Measurements from ENCODE around the gene SYCP3.

SYCP3 gene

DNA sequence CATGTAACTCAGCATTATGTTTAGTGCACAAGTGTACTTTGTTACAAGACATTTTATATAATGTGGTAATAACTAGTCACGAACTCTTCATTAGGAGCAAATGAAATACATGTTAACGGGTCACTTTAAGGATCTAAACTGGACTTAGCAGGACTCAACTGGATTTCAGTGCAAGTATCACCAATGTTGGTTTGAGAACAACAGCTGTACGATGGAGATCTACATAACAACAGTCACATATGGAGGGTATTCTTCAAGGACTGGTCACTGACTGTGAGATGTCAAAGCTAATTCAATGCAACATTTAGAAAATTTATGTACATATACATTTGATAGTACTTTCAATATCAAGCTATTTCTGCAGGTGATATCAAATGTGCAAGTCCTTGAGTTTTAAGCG is 22.5 kb upstream of the SYCP3 start:
- DNase-seq (ENCODE audit: low read depth, low spot score) = no peak
- Histone ChIP-seq H3K27ac (ENCODE audit: low read length) (no peak overlapping the region), H3K4me1 (ENCODE audit: control insufficient read depth, insufficient read depth, low read length) (no peaks in the 10 kb centered on the region; the same call in 1 of the 2 replicates), H3K4me3 (ENCODE audit: low read length) (no peak overlapping the region), H3K9me3 (ENCODE audit: control insufficient read depth, insufficient read depth, low read length) (no peaks in the 10 kb centered on the region), H3K27me3 (ENCODE audit: control insufficient read depth, insufficient read depth, low read length) (no peaks in the 10 kb centered on the region), H3K36me3 (ENCODE audit: control insufficient read depth, insufficient read depth, low read length) (peaks cover 2% of the 10 kb centered on the region; the same call in 1 of the 2 replicates)
- no CpG with 5 or more reads among the region's 4 CpGs for whole genome bisulfite sequencing (ENCODE audit: insufficient coverage, insufficient read length)

DNA sequence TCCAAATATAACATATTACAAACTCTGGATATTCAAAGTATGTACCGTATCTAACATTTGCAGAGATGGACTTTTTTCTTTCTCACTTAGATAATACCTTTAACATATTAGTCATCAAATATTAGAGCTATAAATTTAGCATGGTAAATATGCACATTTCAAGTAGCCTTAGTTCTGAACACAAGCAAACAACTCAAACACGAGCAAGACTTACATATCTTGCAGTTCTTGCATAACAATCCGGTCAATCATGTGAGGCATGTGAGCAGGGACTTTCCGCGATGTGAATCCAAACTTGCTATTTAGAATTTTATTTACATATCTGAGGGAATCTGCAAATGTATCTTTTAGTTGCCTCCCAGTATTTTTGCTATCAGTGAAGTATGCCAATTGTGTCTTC is 22.1 kb upstream of the SYCP3 start:
- Histone ChIP-seq H3K27ac (ENCODE audit: low read length) (no peak overlapping the region), H3K4me1 (ENCODE audit: control insufficient read depth, insufficient read depth, low read length) (no peaks in the 10 kb centered on the region; the same call in 1 of the 2 replicates), H3K36me3 (ENCODE audit: control insufficient read depth, insufficient read depth, low read length) (peaks cover 2% of the 10 kb centered on the region; the same call in 1 of the 2 replicates), H3K4me3 (ENCODE audit: low read length) (no peak overlapping the region), H3K9me3 (ENCODE audit: control insufficient read depth, insufficient read depth, low read length) (no peaks in the 10 kb centered on the region), H3K27me3 (ENCODE audit: control insufficient read depth, insufficient read depth, low read length) (no peaks in the 10 kb centered on the region)
- no CpG with 5 or more reads among the region's 5 CpGs for WGBS (ENCODE audit: insufficient coverage, insufficient read length)
- DNase-seq (ENCODE audit: low read depth, low spot score) = no peak

- Histone ChIP-seq H3K27ac (ENCODE audit: low read length) (no peak overlapping the region), H3K4me3 (ENCODE audit: low read length) (no peak overlapping the region), H3K27me3 (ENCODE audit: control insufficient read depth, insufficient read depth, low read length) (no peaks in the 10 kb centered on the region), H3K36me3 (ENCODE audit: control insufficient read depth, insufficient read depth, low read length) (peaks cover 2% of the 10 kb centered on the region; the same call in 1 of the 2 replicates), H3K4me1 (ENCODE audit: control insufficient read depth, insufficient read depth, low read length) (no peaks in the 10 kb centered on the region; the same call in 1 of the 2 replicates), H3K9me3 (ENCODE audit: control insufficient read depth, insufficient read depth, low read length) (no peaks in the 10 kb centered on the region)
- DNase-seq (ENCODE audit: low read depth, low spot score) = no peak
- no CpG with 5 or more reads among the region's 5 CpGs for WGBS (ENCODE audit: insufficient coverage, insufficient read length)
These were observed 20.3 kb upstream of the SYCP3 start for GRCh38 chr12:101759396-101760047.

DNA sequence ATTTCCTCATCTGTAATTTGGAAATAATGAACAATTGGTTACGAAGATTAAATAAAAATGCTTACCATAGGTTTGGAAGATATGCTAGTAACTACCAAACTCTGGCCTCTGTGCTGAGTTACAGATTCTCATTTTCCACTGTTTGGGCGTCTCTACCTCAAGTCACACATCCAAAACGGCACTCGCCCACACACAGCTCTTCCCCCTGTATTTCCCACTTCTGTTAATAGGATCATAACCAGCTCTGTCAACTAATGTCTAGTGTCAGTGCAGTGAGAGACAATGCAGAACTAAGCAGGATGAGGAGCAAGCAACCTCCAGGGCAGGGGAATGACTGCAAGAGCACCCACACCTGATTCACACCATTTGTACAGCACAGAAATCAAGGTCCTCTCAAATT is 10.9 kb upstream of the SYCP3 start:
- no peak for DNase-seq (ENCODE audit: low read depth, low spot score)
- H3K36me3 ChIP-seq (ENCODE audit: control insufficient read depth, insufficient read depth, low read length) = peaks cover 2% of the 10 kb centered on the region; the same call in 1 of the 2 replicates
- H3K27me3 ChIP-seq (ENCODE audit: control insufficient read depth, insufficient read depth, low read length) = no peaks in the 10 kb centered on the region
- H3K4me3 ChIP-seq (ENCODE audit: low read length) = no peak overlapping the region
- no peaks in the 10 kb centered on the region for H3K4me1 ChIP-seq (ENCODE audit: control insufficient read depth, insufficient read depth, low read length)
- no peaks in the 10 kb centered on the region for H3K9me3 ChIP-seq (ENCODE audit: control insufficient read depth, insufficient read depth, low read length)
- H3K27ac ChIP-seq (ENCODE audit: low read length) = no peak overlapping the region
- WGBS (ENCODE audit: insufficient coverage, insufficient read length) = no CpG with 5 or more reads among the region's 4 CpGs

GRCh38 chr12:101749657-101750056 is 10.4 kb upstream of the SYCP3 start:
- no peak overlapping the region for H3K4me3 ChIP-seq (ENCODE audit: low read length)
- H3K4me1 ChIP-seq (ENCODE audit: control insufficient read depth, insufficient read depth, low read length) = no peaks in the 10 kb centered on the region
- DNase-seq (ENCODE audit: low read depth, low spot score) = no peak
- H3K27me3 ChIP-seq (ENCODE audit: control insufficient read depth, insufficient read depth, low read length) = no peaks in the 10 kb centered on the region
- H3K27ac ChIP-seq (ENCODE audit: low read length) = no peak overlapping the region
- H3K9me3 ChIP-seq (ENCODE audit: control insufficient read depth, insufficient read depth, low read length) = no peaks in the 10 kb centered on the region
- no CpG with 5 or more reads among the region's 4 CpGs for WGBS (ENCODE audit: insufficient coverage, insufficient read length)
- peaks cover 2% of the 10 kb centered on the region; the same call in 1 of the 2 replicates for H3K36me3 ChIP-seq (ENCODE audit: control insufficient read depth, insufficient read depth, low read length)

GRCh38 chr12:101748907-101749306 is 9.6 kb upstream of the SYCP3 start:
- Histone ChIP-seq H3K36me3 (ENCODE audit: control insufficient read depth, insufficient read depth, low read length) (peaks cover 5% of the 10 kb centered on the region; the same call in 1 of the 2 replicates), H3K4me3 (ENCODE audit: low read length) (no peak overlapping the region), H3K4me1 (ENCODE audit: control insufficient read depth, insufficient read depth, low read length) (no peaks in the 10 kb centered on the region), H3K27ac (ENCODE audit: low read length) (no peak overlapping the region), H3K9me3 (ENCODE audit: control insufficient read depth, insufficient read depth, low read length) (no peaks in the 10 kb centered on the region), H3K27me3 (ENCODE audit: control insufficient read depth, insufficient read depth, low read length) (no peaks in the 10 kb centered on the region)
- no peak for DNase-seq (ENCODE audit: low read depth, low spot score)
- WGBS (ENCODE audit: insufficient coverage, insufficient read length) = no CpG with 5 or more reads among the region's 1 CpG

DNA sequence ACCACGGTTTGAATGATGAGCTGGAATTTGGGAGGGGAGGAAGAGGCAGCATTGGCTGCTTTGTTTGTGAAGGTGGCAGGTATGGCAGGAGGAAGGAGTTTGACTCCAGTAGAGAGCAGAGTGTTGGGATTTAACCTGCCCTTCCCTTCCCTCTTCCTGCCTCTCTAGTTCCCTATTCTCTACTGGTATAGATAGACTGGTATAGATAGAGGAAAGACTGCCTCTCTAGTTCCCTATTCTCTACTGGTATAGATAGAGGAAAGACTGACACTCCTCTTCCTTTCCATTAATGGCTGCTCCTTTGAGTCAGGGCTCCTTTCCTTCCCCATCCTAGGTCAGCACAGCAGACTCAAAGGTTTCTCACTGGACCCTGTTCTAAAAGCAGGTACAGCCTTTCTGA is 8.4 kb upstream of the SYCP3 start:
- no peaks in the 10 kb centered on the region for H3K9me3 ChIP-seq (ENCODE audit: control insufficient read depth, insufficient read depth, low read length)
- no CpG with 5 or more reads among the region's 1 CpG for WGBS (ENCODE audit: insufficient coverage, insufficient read length)
- no peaks in the 10 kb centered on the region for H3K27me3 ChIP-seq (ENCODE audit: control insufficient read depth, insufficient read depth, low read length)
- H3K4me3 ChIP-seq (ENCODE audit: low read length) = no peak overlapping the region
- H3K4me1 ChIP-seq (ENCODE audit: control insufficient read depth, insufficient read depth, low read length) = no peaks in the 10 kb centered on the region
- DNase-seq (ENCODE audit: low read depth, low spot score) = no peak
- H3K36me3 ChIP-seq (ENCODE audit: control insufficient read depth, insufficient read depth, low read length) = peaks cover 2% of the 10 kb centered on the region; the same call in 1 of the 2 replicates
- no peak overlapping the region for H3K27ac ChIP-seq (ENCODE audit: low read length)

- no peaks in the 10 kb centered on the region for H3K4me1 ChIP-seq (ENCODE audit: control insufficient read depth, insufficient read depth, low read length)
- peaks cover 2% of the 10 kb centered on the region; the same call in 1 of the 2 replicates for H3K36me3 ChIP-seq (ENCODE audit: control insufficient read depth, insufficient read depth, low read length)
- no peak overlapping the region for H3K4me3 ChIP-seq (ENCODE audit: low read length)
- no peak for DNase-seq (ENCODE audit: low read depth, low spot score)
- no peaks in the 10 kb centered on the region for H3K27me3 ChIP-seq (ENCODE audit: control insufficient read depth, insufficient read depth, low read length)
- no peaks in the 10 kb centered on the region for H3K9me3 ChIP-seq (ENCODE audit: control insufficient read depth, insufficient read depth, low read length)
- H3K27ac ChIP-seq (ENCODE audit: low read length) = no peak overlapping the region
- WGBS (ENCODE audit: insufficient coverage, insufficient read length) = no CpG with 5 or more reads among the region's 1 CpG
These were observed 7.4 kb upstream of the SYCP3 start for GRCh38 chr12:101746661-101747060.

DNA sequence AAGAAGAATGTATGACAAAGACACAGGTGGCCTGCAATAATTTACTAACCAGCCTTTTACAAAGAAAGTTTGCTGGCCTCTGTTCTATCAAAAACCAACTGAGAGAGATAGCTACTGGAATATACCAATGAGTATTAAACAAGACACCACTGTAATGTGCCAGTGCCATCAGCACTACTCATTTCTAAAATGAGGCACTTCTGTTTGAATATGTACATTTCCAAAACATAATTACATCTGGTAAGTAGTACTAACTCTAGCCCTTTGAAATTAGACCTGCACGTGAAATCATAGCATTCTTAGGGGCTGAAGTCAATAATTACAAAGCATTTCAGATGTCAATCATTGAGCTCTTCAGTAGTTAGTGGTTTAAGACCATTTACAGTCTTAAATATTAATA is 6.9 kb upstream of the SYCP3 start:
- Histone ChIP-seq H3K27me3 (ENCODE audit: control insufficient read depth, insufficient read depth, low read length) (no peaks in the 10 kb centered on the region), H3K27ac (ENCODE audit: low read length) (no peak overlapping the region), H3K36me3 (ENCODE audit: control insufficient read depth, insufficient read depth, low read length) (peaks cover 2% of the 10 kb centered on the region; the same call in 1 of the 2 replicates), H3K9me3 (ENCODE audit: control insufficient read depth, insufficient read depth, low read length) (no peaks in the 10 kb centered on the region), H3K4me3 (ENCODE audit: low read length) (no peak overlapping the region), H3K4me1 (ENCODE audit: control insufficient read depth, insufficient read depth, low read length) (no peaks in the 10 kb centered on the region)
- no CpG with 5 or more reads among the region's 1 CpG for WGBS (ENCODE audit: insufficient coverage, insufficient read length)
- no peak for DNase-seq (ENCODE audit: low read depth, low spot score)

DNA sequence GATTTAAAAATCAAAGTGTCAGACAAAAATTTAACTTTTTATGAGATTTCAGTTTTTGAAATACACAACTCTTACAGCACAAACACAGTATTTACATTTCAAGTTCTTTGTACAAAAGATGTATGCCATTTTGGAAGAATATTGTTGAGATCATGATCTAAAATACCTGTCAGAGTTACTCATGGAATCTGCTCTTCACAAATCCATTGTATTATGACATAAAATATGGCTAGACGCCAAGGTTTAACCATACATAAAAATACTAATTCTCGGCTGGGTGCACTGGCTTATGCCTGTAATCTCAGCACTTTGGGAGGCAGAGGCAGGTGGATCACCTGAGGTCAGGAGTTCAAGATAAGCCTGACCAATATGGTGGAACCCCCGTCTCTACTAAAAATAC is 6.2 kb upstream of the SYCP3 start:
- no peak overlapping the region for H3K4me3 ChIP-seq (ENCODE audit: low read length)
- no peak overlapping the region for H3K27ac ChIP-seq (ENCODE audit: low read length)
- DNase-seq (ENCODE audit: low read depth, low spot score) = no peak
- no peaks in the 10 kb centered on the region for H3K27me3 ChIP-seq (ENCODE audit: control insufficient read depth, insufficient read depth, low read length)
- H3K9me3 ChIP-seq (ENCODE audit: control insufficient read depth, insufficient read depth, low read length) = no peaks in the 10 kb centered on the region
- peaks cover 2% of the 10 kb centered on the region; the same call in 1 of the 2 replicates for H3K36me3 ChIP-seq (ENCODE audit: control insufficient read depth, insufficient read depth, low read length)
- no CpG with 5 or more reads among the region's 3 CpGs for WGBS (ENCODE audit: insufficient coverage, insufficient read length)
- no peaks in the 10 kb centered on the region for H3K4me1 ChIP-seq (ENCODE audit: control insufficient read depth, insufficient read depth, low read length)
